Left renal pelvis (tissue), 4 donors: ENCODE results near the gene RFK. TPM values are rescaled to one million over a fixed set of nuclear protein-coding genes. Genes with fewer than 3 reads are reported as not detected.
"Not testable (repeated sequence)": the region's sequence is repeated elsewhere in the genome, so short reads cannot be mapped to it uniquely, and the experiment has no call there.

Experiments
- DNase-seq, 4 donors: peaks; one replicate each; pipeline ENCODE4 v3.0.0-alpha.2; 2013; ENCODE audit warnings: low read depth in 4 of 4, low spot score in 3 of 4
- polyA plus RNA-seq, 4 donors: library from polyadenylated mRNA; unstranded; fragments of 120-200 nt; gene quantifications; one replicate each; pipeline ENCODE4 v1.2.1, GENCODE V29; 2013; ENCODE audit not compliant: insufficient read length in 4 of 4

RFK gene
- 10 to 100 TPM; 23.1 to 36.6 (median 32.6) TPM for polyA plus RNA-seq

DNA sequence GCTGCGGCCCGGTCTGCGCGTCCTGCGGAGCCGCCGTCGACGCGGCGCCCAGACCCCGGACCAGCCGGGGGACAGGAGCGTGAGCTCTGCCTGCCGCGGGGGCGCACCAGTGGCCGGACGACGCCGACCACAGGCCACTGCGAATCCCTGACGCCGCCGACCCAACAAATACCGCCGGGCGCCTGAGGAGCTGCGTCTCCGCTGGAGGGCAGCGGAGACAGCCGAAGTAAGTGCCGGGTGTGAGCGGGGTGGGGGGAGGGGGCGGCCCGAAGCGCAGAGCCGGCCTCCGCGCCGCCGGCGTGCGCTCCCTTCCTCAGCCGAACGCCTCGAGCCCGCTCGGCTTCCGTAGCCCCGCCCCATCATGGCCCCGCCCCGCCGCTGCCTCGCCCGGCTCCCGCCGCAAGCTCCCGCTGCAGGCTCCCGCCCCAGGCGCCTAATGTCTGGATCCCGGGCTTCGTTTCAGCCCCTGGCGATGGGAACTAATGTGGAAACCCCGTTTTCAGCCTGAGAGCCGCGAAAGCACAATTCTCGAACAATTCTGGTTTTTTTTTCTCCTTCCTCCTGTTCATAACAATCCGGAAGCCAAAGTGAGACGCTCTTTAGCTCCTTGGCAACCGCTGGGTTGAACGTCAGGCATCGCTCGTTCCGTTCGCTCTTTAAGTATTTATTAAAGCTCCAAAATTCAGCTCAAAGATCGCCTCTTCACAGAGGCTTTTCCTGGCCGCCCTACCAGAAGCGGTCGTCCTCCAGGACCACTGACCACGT is at the start of gene RFK:
TSS of gene RFK (minus strand) at position 232 of the 765 bp plus-strand sequence. CDS start 255 bp downstream, outside the sequence.
- peak; percentile 78 to 84 (median 80) for DNase-seq

- DNase-seq, result no peak
These were observed 49.7 kb upstream of the RFK start for GRCh38 chr9:76443887-76444286.

DNA sequence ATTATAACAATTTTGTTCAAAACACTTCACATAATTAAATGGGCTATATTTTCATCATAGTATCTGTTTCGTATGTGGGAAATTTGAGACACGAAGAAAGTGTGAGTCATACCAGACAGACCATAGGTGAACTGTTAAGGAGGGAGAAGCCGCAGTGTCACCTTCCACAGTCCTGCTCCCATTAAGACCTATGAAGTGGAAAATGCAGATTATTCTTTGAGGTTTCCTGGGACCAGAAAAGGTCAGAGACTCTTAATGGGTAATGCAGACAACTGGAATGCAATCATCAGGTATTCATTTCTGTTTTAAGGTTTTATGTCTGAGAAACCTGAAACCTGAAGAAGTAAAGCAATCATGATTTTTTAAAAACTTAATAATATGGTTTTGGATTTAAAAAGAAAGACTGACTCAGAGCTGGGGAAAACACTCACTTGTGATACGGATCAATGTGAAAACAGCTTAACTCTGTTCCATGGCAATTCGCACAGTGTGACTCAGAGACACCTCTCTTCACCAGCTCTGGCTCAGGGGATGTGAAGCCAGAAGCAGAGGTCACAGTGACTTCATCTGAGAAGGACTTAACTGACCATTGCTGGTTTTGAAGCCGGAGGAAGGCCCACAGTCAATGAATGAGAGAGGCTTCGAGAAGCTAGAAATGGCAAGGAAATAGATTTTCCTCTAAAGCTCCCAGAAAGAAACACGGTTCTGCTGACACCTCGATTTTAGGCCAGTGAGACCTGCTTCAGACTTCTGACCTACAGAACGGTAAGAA is 47.5 kb upstream of the RFK start:
- DNase-seq, result no peak

GRCh38 chr9:76438841-76439588 is 44.8 kb upstream of the RFK start:
- DNase-seq, result no peak

DNA sequence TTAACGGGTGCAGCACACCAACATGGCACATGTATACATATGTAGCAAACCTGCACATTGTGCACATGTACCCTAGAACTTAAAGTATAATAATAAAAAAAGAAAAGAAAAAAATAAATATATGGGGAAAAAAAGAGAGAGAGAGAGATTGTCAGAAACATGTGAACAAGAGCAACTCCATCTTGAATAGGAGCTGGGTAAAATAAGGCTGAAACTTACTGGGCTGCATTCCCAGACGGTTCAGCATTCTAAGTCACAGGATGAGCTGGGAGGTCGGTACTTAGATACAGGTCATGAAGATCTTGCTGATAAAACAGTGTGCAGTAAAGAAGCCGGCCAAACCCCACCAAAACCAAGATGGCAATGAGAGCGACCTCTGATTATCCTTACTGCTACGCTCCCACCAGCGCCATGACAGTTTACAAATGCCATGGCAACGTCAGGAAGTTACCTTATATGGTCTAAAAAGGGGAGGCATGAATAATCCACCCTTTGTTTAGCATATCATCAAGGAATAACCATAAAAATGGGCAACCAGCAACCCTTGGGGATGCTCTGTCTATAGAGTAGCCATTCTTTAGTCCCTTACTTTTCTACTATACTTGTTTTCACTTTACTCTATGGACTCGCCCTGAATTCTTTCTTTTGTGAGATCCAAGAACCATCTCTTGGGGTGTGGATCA is 42.9 kb upstream of the RFK start:
- DNase-seq, result not testable (repeated sequence)

DNA sequence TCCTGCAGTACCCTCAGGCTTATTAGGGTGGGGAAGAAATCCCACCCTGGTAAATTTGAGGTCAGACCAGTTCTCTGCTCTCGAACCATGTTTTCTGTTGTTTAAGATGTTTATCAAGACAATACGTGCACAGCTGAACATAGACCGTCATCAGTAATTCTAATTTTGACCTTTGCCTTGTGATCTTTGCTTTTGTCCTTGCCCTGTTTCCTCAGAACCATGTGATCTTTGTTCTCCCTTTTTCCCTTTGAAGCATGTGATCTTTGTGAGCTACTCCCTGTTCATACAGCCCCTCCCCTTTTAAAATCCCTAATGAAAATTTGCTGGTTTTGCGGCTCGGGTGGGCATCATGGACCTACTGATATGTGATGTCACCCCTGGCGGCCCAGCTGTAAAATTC is 40.7 kb upstream of the RFK start:
- DNase-seq, result not testable (repeated sequence)

DNA sequence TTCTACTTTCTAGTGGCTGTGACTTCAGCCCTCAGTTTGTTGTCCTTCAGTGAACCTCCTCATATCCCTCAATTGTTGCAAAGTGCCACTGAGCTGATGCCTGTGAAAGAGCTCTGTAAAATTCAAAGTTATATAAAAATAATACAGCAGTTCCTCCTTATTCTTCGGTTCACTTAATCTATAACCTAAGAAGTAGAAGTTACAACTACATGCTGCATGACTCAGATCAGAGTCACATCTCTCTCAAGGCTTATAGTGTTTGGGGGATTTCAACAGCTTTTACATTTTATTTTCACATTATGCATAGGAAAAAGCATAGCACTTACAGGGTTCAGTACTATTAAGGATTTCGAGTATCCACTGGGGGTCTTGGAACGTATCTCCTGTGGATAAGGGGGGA is 39.6 kb upstream of the RFK start:
- DNase-seq, result no peak

- no peak for DNase-seq
These were observed 39.2 kb upstream of the RFK start for GRCh38 chr9:76433406-76433805.

GRCh38 chr9:76431601-76432000 is 37.4 kb upstream of the RFK start:
- no peak for DNase-seq

- no peak for DNase-seq
These were observed 32.7 kb upstream of the RFK start for GRCh38 chr9:76426807-76427419.

GRCh38 chr9:76425677-76426453 is 31.6 kb upstream of the RFK start:
- DNase-seq, result no peak

- no peak for DNase-seq
These were observed 30.3 kb upstream of the RFK start for GRCh38 chr9:76424491-76424890.

GRCh38 chr9:76423216-76424177 is 29.3 kb upstream of the RFK start:
- DNase-seq, result no peak

GRCh38 chr9:76419782-76420380 is 25.7 kb upstream of the RFK start:
- DNase-seq, result no peak

DNA sequence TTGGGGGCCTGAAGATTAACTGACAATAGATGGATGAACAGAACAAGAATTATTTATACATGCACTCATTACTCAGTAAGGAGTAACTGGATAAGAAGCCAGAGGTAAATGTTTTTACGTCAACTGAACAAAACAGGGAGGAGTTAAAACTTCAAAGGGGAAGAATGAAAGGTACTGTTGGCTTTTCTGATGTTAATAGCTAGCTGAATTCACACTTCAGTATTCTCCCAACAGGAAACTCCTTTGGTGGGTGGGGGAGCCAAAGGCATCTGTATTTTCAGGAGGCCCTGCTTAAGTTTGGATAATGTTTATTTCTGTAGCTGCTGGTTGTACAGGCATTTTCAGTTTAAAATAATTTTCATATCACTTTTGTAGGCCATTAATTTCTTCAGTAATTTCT is 23.2 kb upstream of the RFK start:
- no peak for DNase-seq

DNA sequence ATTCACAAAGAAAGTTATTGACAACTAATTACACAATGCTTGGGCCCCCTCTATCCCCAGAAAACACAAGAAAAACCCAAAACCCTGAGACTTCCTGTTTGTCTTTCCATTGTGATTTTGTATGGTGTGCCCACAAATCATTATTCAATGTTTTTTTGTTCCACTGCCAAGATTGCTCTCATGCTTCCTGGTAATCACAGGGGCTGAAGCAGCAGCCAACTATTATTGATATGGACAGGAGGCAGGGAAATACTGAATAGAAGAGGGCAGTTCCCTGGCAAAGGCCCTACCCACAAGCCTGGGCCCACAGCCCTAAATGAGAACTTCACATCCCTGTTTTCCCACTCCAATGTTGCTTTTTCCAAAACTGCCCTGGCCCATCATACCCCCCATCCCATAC is 21.5 kb upstream of the RFK start:
- DNase-seq, result no peak

- DNase-seq, result no peak
These were observed 20.9 kb upstream of the RFK start for GRCh38 chr9:76415154-76415553.

DNA sequence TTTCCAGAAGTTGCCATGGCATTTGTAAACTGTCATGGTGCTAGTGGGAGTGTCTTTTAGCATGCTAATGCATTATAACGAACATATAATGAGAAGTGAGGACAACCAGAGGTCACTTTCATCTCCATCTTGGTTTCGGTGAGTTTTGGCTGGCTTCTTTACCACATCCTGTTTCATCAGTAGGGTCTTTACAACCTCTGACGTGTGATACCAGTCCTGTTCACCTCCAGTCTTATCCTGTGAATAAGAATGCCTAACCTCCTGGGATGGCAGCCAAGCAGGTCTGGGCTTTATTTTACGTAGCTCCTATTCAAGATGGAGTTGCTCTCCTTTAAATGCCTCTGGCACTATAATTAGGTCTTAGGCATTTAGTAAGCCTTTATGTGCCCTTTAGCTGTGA is 20.4 kb upstream of the RFK start:
- no peak for DNase-seq
